OCI-LY7 (cell line): ENCODE results near the gene ZNF689. TPM values are rescaled to one million over a fixed set of nuclear protein-coding genes. Genes with fewer than 3 reads are reported as not detected.

Experiments
- BruUV-seq: library from RNA; stranded (reverse); fragments of 400-500 nt; replicated peaks from 2 replicates; lab custom pipeline; 2021; lab: Mats Ljungman, UMichigan
- CTCF ChIA-PET: fragments of 300-600 bp; sonication (Branson Sonifier 250); formaldehyde crosslinking; loops from one replicate; lab custom pipeline; 2022; ENCODE audit warnings: antibody characterized with exemption; ENCODE audit not compliant: unreplicated experiment; lab: Charles Lee
- POLR2A ChIA-PET: fragments of 300-600 bp; sonication (Branson Sonifier 250); formaldehyde crosslinking; loops from one replicate; lab custom pipeline; 2022; ENCODE audit warnings: antibody characterized with exemption; lab: Charles Lee
- DNase-seq: peaks from one replicate; pipeline ENCODE4 v3.0.0-alpha.2; 2015; ENCODE audit warnings: low spot score
- H2AFZ ChIP-seq: fragments of 200-600 bp; sonication (generic), shearing (Covaris generic); 2 replicates; pipeline ENCODE4 v1.6.1; 2014; ENCODE audit warnings: mild to moderate bottlenecking, antibody characterized with exemption, low read length, moderate library complexity
- H3K27ac ChIP-seq: fragments of 200-600 bp; sonication (generic); 2 replicates; pipeline ENCODE4 v1.5.1; 2014; ENCODE audit warnings: mixed run types, low read depth, mild to moderate bottlenecking, moderate library complexity, low read length, inconsistent platforms; ENCODE audit not compliant: poor library complexity, severe bottlenecking
- H3K36me3 ChIP-seq: fragments of 200-600 bp; sonication (generic); 2 replicates; pipeline ENCODE4 v1.6.1; 2014; ENCODE audit warnings: mild to moderate bottlenecking, antibody characterized with exemption, low read length, moderate library complexity, mixed read lengths; ENCODE audit not compliant: insufficient read depth
- H3K4me1 ChIP-seq: fragments of 200-600 bp; sonication (generic); 2 replicates; pipeline ENCODE4 v1.5.1; 2014; ENCODE audit warnings: mild to moderate bottlenecking, low read length; ENCODE audit not compliant: insufficient read depth, poor library complexity, severe bottlenecking
- H3K4me2 ChIP-seq: fragments of 200-600 bp; sonication (generic); 2 replicates; pipeline ENCODE4 v1.6.1; 2014; ENCODE audit warnings: mild to moderate bottlenecking, low read length
- H3K4me3 ChIP-seq: fragments of 200-600 bp; sonication (generic); 2 replicates; pipeline ENCODE4 v1.5.1; 2014; ENCODE audit warnings: mild to moderate bottlenecking, low read depth, low read length; ENCODE audit not compliant: poor library complexity, severe bottlenecking
- H3K79me2 ChIP-seq: fragments of 200-600 bp; sonication (generic); 2 replicates; pipeline ENCODE4 v1.6.1; 2016; ENCODE audit warnings: low read depth, mild to moderate bottlenecking, low read length, moderate library complexity, mixed read lengths; ENCODE audit not compliant: insufficient read depth
- H3K9me2 ChIP-seq: fragments of 200-600 bp; sonication (generic); 2 replicates; pipeline ENCODE4 v1.6.1; 2016; ENCODE audit warnings: mild to moderate bottlenecking, low read length, mixed read lengths; ENCODE audit not compliant: insufficient read depth
- H3K9me3 ChIP-seq: fragments of 200-600 bp; sonication (generic); 2 replicates; pipeline ENCODE4 v1.6.1; 2014; ENCODE audit warnings: mild to moderate bottlenecking, mixed run types, low read length, mixed read lengths
- H4K20me1 ChIP-seq: fragments of 200-600 bp; sonication (generic); 2 replicates; pipeline ENCODE4 v1.6.1; 2014; ENCODE audit warnings: mild to moderate bottlenecking, antibody characterized with exemption, low read length, moderate library complexity, mixed read lengths; ENCODE audit not compliant: insufficient read depth
- CTCF ChIP-seq: fragments of 200-600 bp; sonication (generic); conservative IDR thresholded peaks from 2 replicates; pipeline ENCODE4 v1.5.1; 2014; ENCODE audit warnings: mild to moderate bottlenecking, antibody characterized with exemption, low read length, moderate library complexity, mixed read lengths
- EZH2phosphoT487 ChIP-seq: fragments of 200-600 bp; sonication (generic); IDR thresholded peaks from 2 replicates; pipeline ENCODE4 v1.6.1; 2018; ENCODE audit warnings: low read depth, borderline replicate concordance, mild to moderate bottlenecking, mixed run types, antibody characterized with exemption, low read length, moderate library complexity, mixed read lengths
- intact Hi-C: fragments of 100-400 bp; cut with micrococcal nuclease; formaldehyde crosslinking; loops from one replicate; pipeline ENCODE4 v1.10.0; 2022; ENCODE audit not compliant: unreplicated experiment
- total RNA-seq, 2 experiments: library from RNA; depleted of rRNA in 1 of 2; stranded (reverse); fragments of >200 nt in 1 of 2; shearing (Covaris generic) in 1 of 2; gene quantifications; 2 replicates each; pipeline ENCODE4 v1.2.3, GENCODE V29; 2014 to 2022

Gene ZNF689
- total RNA-seq, 2 experiments from 2014 or later: 15.0 to 16.7 TPM

- peak overlapping the region; percentile 7 for H3K4me3 ChIP-seq
- peaks cover 25% of the 10 kb centered on the region for H3K4me1 ChIP-seq
- H3K4me2 ChIP-seq: peak overlapping the region; percentile 48
- BruUV-seq: no TSS peak
- H3K27ac ChIP-seq: peak overlapping the region; percentile 43
- intact Hi-C loops: no loop called here
- POLR2A ChIA-PET: interaction anchor here (0.7 to 1.8 kb wide), 5 partner anchors 10 to 129 kb away, joined by 3 to 11 read pairs (median 4); partner anchors contain the start of genes ZNF689 and ZNF764
- DNase-seq: peak; percentile 66
- H3K9me2 ChIP-seq: no peaks in the 10 kb centered on the region
- peaks cover 7% of the 10 kb centered on the region for H3K79me2 ChIP-seq
- no peaks in the 10 kb centered on the region for H4K20me1 ChIP-seq
- no peaks in the 10 kb centered on the region for H3K9me3 ChIP-seq
- no peaks in the 10 kb centered on the region for H3K36me3 ChIP-seq
- CTCF ChIA-PET: no interaction called here
- TF ChIP-seq EZH2phosphoT487 (no peak), CTCF (no peak)
- peak overlapping the region; percentile 19; the same call in 1 of the 2 replicates for H2AFZ ChIP-seq
These were observed 42.1 kb downstream of the ZNF689 start for GRCh38 chr16:30567991-30568638.

GRCh38 chr16:30567160-30567990, 42.8 kb downstream of the ZNF689 start:
- Histone ChIP-seq H2AFZ (peak overlapping the region; percentile 19; the same call in 1 of the 2 replicates), H3K27ac (peak overlapping the region; percentile 43), H3K9me2 (no peaks in the 10 kb centered on the region), H3K4me1 (peaks cover 21% of the 10 kb centered on the region), H3K4me2 (no peak overlapping the region), H3K36me3 (no peaks in the 10 kb centered on the region), H3K79me2 (no peaks in the 10 kb centered on the region; the same call in 1 of the 2 replicates), H3K9me3 (no peaks in the 10 kb centered on the region), H3K4me3 (no peak overlapping the region), H4K20me1 (no peaks in the 10 kb centered on the region)
- ChIA-PET POLR2A (interaction anchor here (1.7 to 1.8 kb wide), 2 partner anchors 9 to 43 kb away, joined by 6 to 11 read pairs; partner anchors contain the start of genes ZNF689 and ZNF764), CTCF (no interaction called here)
- DNase-seq: no peak
- TF ChIP-seq CTCF (no peak), EZH2phosphoT487 (no peak)
- intact Hi-C loops: no loop called here
- BruUV-seq: no TSS peak
